ENCODE results near the gene LHX5.

LHX5 gene

GRCh38 chr12:113424915-113425823 lies 46.5 kb downstream of the LHX5 start:
- H3K4me3 ChIP-seq (ENCODE audit: low read length in 2 of 2), result no peak overlapping the region

GRCh38 chr12:113424456-113424855 lies 47.2 kb downstream of the LHX5 start:
- Histone ChIP-seq H3K4me1 (ENCODE audit: control insufficient read depth, insufficient read depth, low read length) (peaks cover 9% of the 10 kb centered on the region), H3K9me3 (ENCODE audit: control insufficient read depth in 2 of 2, low read length in 2 of 2) (peaks cover 0 to 6% of the 10 kb centered on the region in 2 donors), H3K36me3 (ENCODE audit: control insufficient read depth in 2 of 2, insufficient read depth in 2 of 2, low read length in 2 of 2) (no peaks in the 10 kb centered on the region), H3K4me3 (ENCODE audit: low read length in 2 of 2) (no peak overlapping the region), H3K9ac (ENCODE audit: low read length in 2 of 2) (no peak overlapping the region), H3K27ac (ENCODE audit: low read length) (no peak overlapping the region), H3K27me3 (ENCODE audit: control insufficient read depth in 1 of 2, insufficient read depth in 2 of 2, low read length in 2 of 2) (peaks cover 2 to 5% of the 10 kb centered on the region in 2 donors)

More at GRCh38 chr12:113424915-113425823, 46.5 kb downstream of the LHX5 start:
- Histone ChIP-seq H3K36me3 (ENCODE audit: control insufficient read depth in 2 of 2, insufficient read depth in 2 of 2, low read length in 2 of 2) (no peaks in the 10 kb centered on the region), H3K27me3 (ENCODE audit: control insufficient read depth in 1 of 2, insufficient read depth in 2 of 2, low read length in 2 of 2) (peaks cover 2 to 5% of the 10 kb centered on the region in 2 donors), H3K9ac (ENCODE audit: low read length in 2 of 2) (no peak overlapping the region), H3K27ac (ENCODE audit: low read length) (no peak overlapping the region), H3K9me3 (ENCODE audit: control insufficient read depth in 2 of 2, low read length in 2 of 2) (peaks cover 0 to 9% of the 10 kb centered on the region in 2 donors), H3K4me1 (ENCODE audit: control insufficient read depth, insufficient read depth, low read length) (peaks cover 9% of the 10 kb centered on the region)

- Histone ChIP-seq H3K4me3 (ENCODE audit: low read length in 2 of 2) (peak overlapping the region in 1 of 2 donors; percentile 77), H3K27me3 (ENCODE audit: control insufficient read depth in 1 of 2, insufficient read depth in 2 of 2, low read length in 2 of 2) (peaks cover 2 to 5% of the 10 kb centered on the region in 2 donors), H3K36me3 (ENCODE audit: control insufficient read depth in 2 of 2, insufficient read depth in 2 of 2, low read length in 2 of 2) (no peaks in the 10 kb centered on the region), H3K9ac (ENCODE audit: low read length in 2 of 2) (peak overlapping the region in 1 of 2 donors; percentile 83), H3K9me3 (ENCODE audit: control insufficient read depth in 2 of 2, low read length in 2 of 2) (no peaks in the 10 kb centered on the region), H3K27ac (ENCODE audit: low read length) (no peak overlapping the region), H3K4me1 (ENCODE audit: control insufficient read depth, insufficient read depth, low read length) (peaks cover 9% of the 10 kb centered on the region)
Observed at GRCh38 chr12:113422886-113423669, 48.6 kb downstream of the LHX5 start.

GRCh38 chr12:113422030-113422885 lies 49.4 kb downstream of the LHX5 start, which contains the start of gene SDSL:
Gene SDSL (plus strand): TSS chr12:113422380. CDS start chr12:113427983, 5,603 bp downstream.
- Histone ChIP-seq H3K36me3 (ENCODE audit: control insufficient read depth in 2 of 2, insufficient read depth in 2 of 2, low read length in 2 of 2) (no peaks in the 10 kb centered on the region), H3K9me3 (ENCODE audit: control insufficient read depth in 2 of 2, low read length in 2 of 2) (no peaks in the 10 kb centered on the region), H3K4me1 (ENCODE audit: control insufficient read depth, insufficient read depth, low read length) (peaks cover 9% of the 10 kb centered on the region), H3K4me3 (ENCODE audit: low read length in 2 of 2) (peak within 1 kb of the TSS; percentile 50 to 77), H3K9ac (ENCODE audit: low read length in 2 of 2) (peak within 1 kb of the TSS; percentile 47 to 83), H3K27me3 (ENCODE audit: control insufficient read depth in 1 of 2, insufficient read depth in 2 of 2, low read length in 2 of 2) (peaks cover 2 to 5% of the 10 kb centered on the region in 2 donors), H3K27ac (ENCODE audit: low read length) (no peak within 1 kb of the TSS)

- Histone ChIP-seq H3K36me3 (ENCODE audit: control insufficient read depth in 2 of 2, insufficient read depth in 2 of 2, low read length in 2 of 2) (no peaks in the 10 kb centered on the region), H3K4me1 (ENCODE audit: control insufficient read depth, insufficient read depth, low read length) (peaks cover 9% of the 10 kb centered on the region), H3K4me3 (ENCODE audit: low read length in 2 of 2) (no peak overlapping the region), H3K27ac (ENCODE audit: low read length) (no peak overlapping the region), H3K9ac (ENCODE audit: low read length in 2 of 2) (no peak overlapping the region), H3K27me3 (ENCODE audit: control insufficient read depth in 1 of 2, insufficient read depth in 2 of 2, low read length in 2 of 2) (peaks cover 2 to 5% of the 10 kb centered on the region in 2 donors), H3K9me3 (ENCODE audit: control insufficient read depth in 2 of 2, low read length in 2 of 2) (no peaks in the 10 kb centered on the region)
Observed at GRCh38 chr12:113420996-113421595, 50.6 kb downstream of the LHX5 start.

- Histone ChIP-seq H3K27me3 (ENCODE audit: control insufficient read depth in 1 of 2, insufficient read depth in 2 of 2, low read length in 2 of 2) (peaks cover 5% of the 10 kb centered on the region in 2 donors), H3K9me3 (ENCODE audit: control insufficient read depth in 2 of 2, low read length in 2 of 2) (no peaks in the 10 kb centered on the region), H3K4me1 (ENCODE audit: control insufficient read depth, insufficient read depth, low read length) (peaks cover 9% of the 10 kb centered on the region), H3K9ac (ENCODE audit: low read length in 2 of 2) (no peak overlapping the region), H3K36me3 (ENCODE audit: control insufficient read depth in 2 of 2, insufficient read depth in 2 of 2, low read length in 2 of 2) (no peaks in the 10 kb centered on the region), H3K4me3 (ENCODE audit: low read length in 2 of 2) (no peak overlapping the region), H3K27ac (ENCODE audit: low read length) (no peak overlapping the region)
Observed at GRCh38 chr12:113418213-113418879, 53.3 kb downstream of the LHX5 start.

GRCh38 chr12:113416091-113416754 lies 55.4 kb downstream of the LHX5 start:
- H3K9ac ChIP-seq (ENCODE audit: low read length in 2 of 2), result no peak overlapping the region
- H3K4me1 ChIP-seq (ENCODE audit: control insufficient read depth, insufficient read depth, low read length), result no peaks in the 10 kb centered on the region
- no peaks in the 10 kb centered on the region for H3K9me3 ChIP-seq (ENCODE audit: control insufficient read depth in 2 of 2, low read length in 2 of 2)
- no peaks in the 10 kb centered on the region for H3K36me3 ChIP-seq (ENCODE audit: control insufficient read depth in 2 of 2, insufficient read depth in 2 of 2, low read length in 2 of 2)
- peaks cover 5 to 8% of the 10 kb centered on the region in 2 donors for H3K27me3 ChIP-seq (ENCODE audit: control insufficient read depth in 1 of 2, insufficient read depth in 2 of 2, low read length in 2 of 2)
- H3K27ac ChIP-seq (ENCODE audit: low read length), result no peak overlapping the region
- no peak overlapping the region for H3K4me3 ChIP-seq (ENCODE audit: low read length in 2 of 2)

- H3K36me3 ChIP-seq (ENCODE audit: control insufficient read depth in 2 of 2, insufficient read depth in 2 of 2, low read length in 2 of 2), result no peaks in the 10 kb centered on the region
- peaks cover 6 to 8% of the 10 kb centered on the region in 2 donors for H3K27me3 ChIP-seq (ENCODE audit: control insufficient read depth in 1 of 2, insufficient read depth in 2 of 2, low read length in 2 of 2)
- no peak overlapping the region for H3K27ac ChIP-seq (ENCODE audit: low read length)
- no peaks in the 10 kb centered on the region for H3K4me1 ChIP-seq (ENCODE audit: control insufficient read depth, insufficient read depth, low read length)
- H3K4me3 ChIP-seq (ENCODE audit: low read length in 2 of 2), result no peak overlapping the region
- H3K9me3 ChIP-seq (ENCODE audit: control insufficient read depth in 2 of 2, low read length in 2 of 2), result no peaks in the 10 kb centered on the region
- no peak overlapping the region for H3K9ac ChIP-seq (ENCODE audit: low read length in 2 of 2)
Observed at GRCh38 chr12:113414519-113415038, 57.1 kb downstream of the LHX5 start.

GRCh38 chr12:113413488-113413939 lies 58.2 kb downstream of the LHX5 start:
- Histone ChIP-seq H3K4me3 (ENCODE audit: low read length in 2 of 2) (no peak overlapping the region), H3K27ac (ENCODE audit: low read length) (no peak overlapping the region), H3K4me1 (ENCODE audit: control insufficient read depth, insufficient read depth, low read length) (no peaks in the 10 kb centered on the region), H3K9me3 (ENCODE audit: control insufficient read depth in 2 of 2, low read length in 2 of 2) (no peaks in the 10 kb centered on the region), H3K36me3 (ENCODE audit: control insufficient read depth in 2 of 2, insufficient read depth in 2 of 2, low read length in 2 of 2) (no peaks in the 10 kb centered on the region), H3K9ac (ENCODE audit: low read length in 2 of 2) (no peak overlapping the region), H3K27me3 (ENCODE audit: control insufficient read depth in 1 of 2, insufficient read depth in 2 of 2, low read length in 2 of 2) (peaks cover 6 to 8% of the 10 kb centered on the region in 2 donors)
